Left lung (tissue), 10 donors: ENCODE measurements around the gene TOE1. TPM values are rescaled to one million over a fixed set of nuclear protein-coding genes. Genes with fewer than 3 reads are reported as not detected.

Experiments used
- ATAC-seq: fragments of 200-7000 bp; cut with Tn5 transposase; one replicate; pipeline ENCODE4 v1.9.1; 2020; ENCODE audit warnings: moderate library complexity
- DNase-seq, 4 donors: peaks; one replicate each; pipeline ENCODE4 v3.0.0-alpha.2; 2013 to 2020
- H3K27ac ChIP-seq, 2 donors: fragments of 200-600 bp; sonication (generic) in 1 of 2; one replicate each; pipeline versions ENCODE4 v1.5.0 to v1.8.0; 2020 to 2021
- H3K27me3 ChIP-seq, 2 donors: fragments of 200-600 bp; sonication (generic) in 1 of 2; one replicate each; pipeline versions ENCODE4 v1.5.0 to v1.8.0; 2020 to 2021
- H3K36me3 ChIP-seq, 2 donors: fragments of 200-600 bp; sonication (generic) in 1 of 2; one replicate each; pipeline versions ENCODE4 v1.5.0 to v1.8.0; 2020 to 2021
- H3K4me1 ChIP-seq, 2 donors: fragments of 200-600 bp; one replicate each; pipeline ENCODE4 v1.8.0; 2021
- H3K4me3 ChIP-seq, 2 donors: fragments of 200-600 bp; sonication (generic) in 1 of 2; one replicate each; pipeline versions ENCODE4 v1.5.0 to v1.8.0; 2020 to 2021; ENCODE audit warnings: mild to moderate bottlenecking in 1 of 2
- H3K9me3 ChIP-seq, 2 donors: fragments of 200-600 bp; sonication (generic) in 1 of 2; one replicate each; pipeline versions ENCODE4 v1.5.0 to v1.8.0; 2020 to 2021
- intact Hi-C, 2 donors: fragments of 100-400 bp; cut with DNase I; formaldehyde crosslinking; loops; one replicate each; pipeline versions ENCODE4 v1.11.2 to v1.14.2; 2022
- polyA plus RNA-seq, 6 donors: library from polyadenylated mRNA; unstranded; fragments of 120-200 nt; gene quantifications; one replicate each; pipeline ENCODE4 v1.2.1, GENCODE V29; 2013; ENCODE audit not compliant: insufficient read length in 6 of 6
- total RNA-seq, 2 donors: library from RNA; stranded (reverse); fragmentation: NEBNext Ultra II Directional; extraction: Animal tissue kit (Norgen Biotek cat#: 25700); gene quantifications; one replicate each; pipeline ENCODE4 v1.2.1, GENCODE V29; 2021
- TF ChIP-seq, protein P1 (sequence below), 2 donors: fragments of 200-600 bp; sonication (generic) in 1 of 2; IDR thresholded peaks; one replicate each; pipeline versions ENCODE4 v1.5.0 to v1.8.0; 2021; ENCODE audit warnings: antibody characterized with exemption in 2 of 2
- donor health status: DM: no; HTN: yes; CAD: no.
- donor health status: DM: no; HTN: no; CAD: no.

The TOE1 gene
- total and polyA plus RNA-seq, 8 donors: 6.6 to 14.3 (median 12.6) TPM

- Histone ChIP-seq H3K27me3 (no peaks in the 10 kb centered on the region), H3K9me3 (no peaks in the 10 kb centered on the region), H3K4me1 (peaks cover 15% of the 10 kb centered on the region in 2 donors), H3K27ac (no peak overlapping the region), H3K4me3 (no peak overlapping the region), H3K36me3 (no peaks in the 10 kb centered on the region)
- ATAC-seq (no peak), DNase-seq (no peak)
- intact Hi-C loops: no loop called here
- TF ChIP-seq, protein P1, sequence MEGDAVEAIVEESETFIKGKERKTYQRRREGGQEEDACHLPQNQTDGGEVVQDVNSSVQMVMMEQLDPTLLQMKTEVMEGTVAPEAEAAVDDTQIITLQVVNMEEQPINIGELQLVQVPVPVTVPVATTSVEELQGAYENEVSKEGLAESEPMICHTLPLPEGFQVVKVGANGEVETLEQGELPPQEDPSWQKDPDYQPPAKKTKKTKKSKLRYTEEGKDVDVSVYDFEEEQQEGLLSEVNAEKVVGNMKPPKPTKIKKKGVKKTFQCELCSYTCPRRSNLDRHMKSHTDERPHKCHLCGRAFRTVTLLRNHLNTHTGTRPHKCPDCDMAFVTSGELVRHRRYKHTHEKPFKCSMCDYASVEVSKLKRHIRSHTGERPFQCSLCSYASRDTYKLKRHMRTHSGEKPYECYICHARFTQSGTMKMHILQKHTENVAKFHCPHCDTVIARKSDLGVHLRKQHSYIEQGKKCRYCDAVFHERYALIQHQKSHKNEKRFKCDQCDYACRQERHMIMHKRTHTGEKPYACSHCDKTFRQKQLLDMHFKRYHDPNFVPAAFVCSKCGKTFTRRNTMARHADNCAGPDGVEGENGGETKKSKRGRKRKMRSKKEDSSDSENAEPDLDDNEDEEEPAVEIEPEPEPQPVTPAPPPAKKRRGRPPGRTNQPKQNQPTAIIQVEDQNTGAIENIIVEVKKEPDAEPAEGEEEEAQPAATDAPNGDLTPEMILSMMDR (IDR thresholded peaks at IDR 0.05): no peak
These were observed 33.1 kb upstream of the TOE1 start for GRCh38 chr1:45306905-45307304.

- ATAC-seq (no peak), DNase-seq (no peak)
- TF ChIP-seq, protein P1 (IDR thresholded peaks at IDR 0.05): no peak
- no peaks in the 10 kb centered on the region for H3K9me3 ChIP-seq
- H3K27me3 ChIP-seq: no peaks in the 10 kb centered on the region
- H3K27ac ChIP-seq: no peak overlapping the region
- no peak overlapping the region for H3K4me3 ChIP-seq
- no peaks in the 10 kb centered on the region for H3K4me1 ChIP-seq
- intact Hi-C loops: no loop called here
- no peaks in the 10 kb centered on the region for H3K36me3 ChIP-seq
These were observed 25.7 kb upstream of the TOE1 start for GRCh38 chr1:45314266-45314665.

GRCh38 chr1:45317166-45317565, 22.8 kb upstream of the TOE1 start:
- TF ChIP-seq, protein P1 (IDR thresholded peaks at IDR 0.05): no peak
- intact Hi-C loops: no loop called here
- ATAC-seq: no peak

GRCh38 chr1:45319761-45320160, 20.2 kb upstream of the TOE1 start:
- H3K27ac ChIP-seq: no peak overlapping the region
- no peaks in the 10 kb centered on the region for H3K36me3 ChIP-seq
- no peak for DNase-seq
- intact Hi-C loops: no loop called here
- ATAC-seq: no peak
- no peaks in the 10 kb centered on the region for H3K9me3 ChIP-seq
- H3K27me3 ChIP-seq: no peaks in the 10 kb centered on the region
- TF ChIP-seq, protein P1 (IDR thresholded peaks at IDR 0.05): no peak
- H3K4me1 ChIP-seq: no peaks in the 10 kb centered on the region
- H3K4me3 ChIP-seq: no peak overlapping the region

More at GRCh38 chr1:45317166-45317565, 22.8 kb upstream of the TOE1 start:
- Histone ChIP-seq H3K27me3 (no peaks in the 10 kb centered on the region), H3K36me3 (no peaks in the 10 kb centered on the region), H3K4me3 (no peak overlapping the region), H3K27ac (no peak overlapping the region), H3K4me1 (no peaks in the 10 kb centered on the region), H3K9me3 (no peaks in the 10 kb centered on the region)
- DNase-seq: no peak

DNA sequence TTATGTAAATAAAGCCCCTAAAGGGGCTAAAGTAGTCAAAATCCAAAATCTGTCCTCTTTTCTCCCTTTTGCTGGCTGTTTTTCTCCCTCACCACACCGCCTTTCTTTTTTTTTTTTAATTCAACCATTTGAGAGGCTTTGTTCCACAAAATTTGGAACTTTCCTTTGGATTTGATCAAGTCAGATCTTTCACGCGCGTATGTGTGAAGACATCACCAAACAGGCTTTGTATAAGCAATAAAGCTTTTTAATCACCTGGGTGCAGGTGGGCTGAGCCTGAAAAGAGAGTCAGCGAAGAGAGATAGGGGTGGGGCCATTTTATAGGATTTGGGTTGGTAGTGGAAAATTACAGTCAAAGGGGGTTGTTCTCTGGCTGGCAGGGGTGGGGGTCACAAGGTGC, 18.5 kb upstream of the TOE1 start:
- ATAC-seq (no peak), DNase-seq (no peak)
- no peak overlapping the region for H3K4me3 ChIP-seq
- no peaks in the 10 kb centered on the region for H3K4me1 ChIP-seq
- no peaks in the 10 kb centered on the region for H3K9me3 ChIP-seq
- TF ChIP-seq, protein P1 (IDR thresholded peaks at IDR 0.05): no peak
- no peaks in the 10 kb centered on the region for H3K27me3 ChIP-seq
- H3K27ac ChIP-seq: no peak overlapping the region
- intact Hi-C loops: no loop called here
- no peaks in the 10 kb centered on the region for H3K36me3 ChIP-seq
